Spleen (tissue), 11 donors: ENCODE results near the gene GNG4. TPM values are rescaled to one million over a fixed set of nuclear protein-coding genes. Genes with fewer than 3 reads are reported as not detected.

Experiments used
- DNase-seq: peaks from one replicate; pipeline ENCODE4 v3.0.0-alpha.2; 2020
- H3K27ac ChIP-seq, 8 donors: fragments of 200-600 bp; sonication (generic) in 7 of 8; 1 replicate in 4 of 8; 2 replicates in 4 of 8; pipeline versions ENCODE4 v1.5.0 to v1.8.0; 2016 to 2021; ENCODE audit warnings: inconsistent platforms in 4 of 8, mild to moderate bottlenecking in 4 of 8, moderate library complexity in 1 of 8
- H3K27me3 ChIP-seq, 7 donors: fragments of 200-600 bp; sonication (generic) in 6 of 7; replicated peaks in 1 of 7; 1 replicate in 4 of 7; 2 replicates in 3 of 7; pipeline versions ENCODE4 v1.5.0 to v1.8.0; 2016 to 2021; ENCODE audit warnings: inconsistent platforms in 3 of 7, mild to moderate bottlenecking in 1 of 7
- H3K36me3 ChIP-seq, 6 donors: fragments of 200-600 bp; sonication (generic) in 5 of 6; 1 replicate in 4 of 6; 2 replicates in 2 of 6; pipeline versions ENCODE4 v1.5.0 to v1.8.0; 2016 to 2021; ENCODE audit warnings: inconsistent platforms in 2 of 6
- H3K4me1 ChIP-seq, 6 donors: fragments of 200-600 bp; sonication (generic) in 5 of 6; 1 replicate in 3 of 6; 2 replicates in 3 of 6; pipeline versions ENCODE4 v1.5.0 to v1.8.0; 2016 to 2021; ENCODE audit warnings: inconsistent platforms in 3 of 6
- H3K4me3 ChIP-seq, 8 donors: fragments of 200-600 bp; sonication (generic) in 7 of 8; 1 replicate in 4 of 8; 2 replicates in 4 of 8; pipeline versions ENCODE4 v1.5.0 to v1.8.0; 2016 to 2021; ENCODE audit warnings: inconsistent platforms in 4 of 8, mild to moderate bottlenecking in 4 of 8, moderate library complexity in 2 of 8
- H3K9me3 ChIP-seq, 8 donors: fragments of 200-600 bp; sonication (generic) in 7 of 8; 1 replicate in 4 of 8; 2 replicates in 4 of 8; pipeline versions ENCODE4 v1.5.0 to v1.8.0; 2016 to 2021; ENCODE audit warnings: inconsistent platforms in 4 of 8
- POLR2A ChIP-seq, 3 donors: fragments of 450-650 bp; IDR thresholded peaks; one replicate each; pipeline ENCODE4 v1.5.1; 2017; ENCODE audit warnings: antibody characterized with exemption in 3 of 3, mild to moderate bottlenecking in 1 of 3
- POLR2AphosphoS5 ChIP-seq, 3 donors: sonication (generic); formaldehyde crosslinking; IDR thresholded peaks; one replicate each; pipeline ENCODE4 v1.5.1; 2017; ENCODE audit warnings: antibody characterized with exemption in 3 of 3
- WGBS, 5 donors: extraction: QIAGEN DNeasy Blood & Tissue Kit in 3 of 5; methylation state at CpG; one replicate each; pipeline versions ENCODE4 v1.1.5 to v1.1.7; 2013 to 2018; 5-methylcytosine and 5-hydroxymethylcytosine counted together
- intact Hi-C: fragments of 100-400 bp; cut with DNase I; formaldehyde crosslinking; loops from one replicate; pipeline ENCODE4 v1.15.0; 2023; ENCODE audit warnings: low total_unique reads
- polyA plus RNA-seq, 3 donors: library from polyadenylated mRNA; stranded (reverse); fragments of 200-250 nt; gene quantifications; one replicate each; pipeline ENCODE4 v1.2.1, GENCODE V29; 2013
- total RNA-seq, 7 donors: library from RNA; depleted of rRNA in 3 of 7; stranded (reverse); fragments of >200 nt in 3 of 7; fragmentation: NEBNext Ultra II Directional in 4 of 7; extraction: Animal tissue kit (Norgen Biotek cat#: 25700) in 4 of 7; gene quantifications; one replicate each; pipeline versions ENCODE4 v1.1.0 to v1.2.1, GENCODE V29; 2016 to 2021
- TF ChIP-seq, protein P1 (sequence below), 11 experiments: fragments of 200-600 bp in 7 of 11; fragments of 450-650 bp in 4 of 11; sonication (generic) in 4 of 11; IDR thresholded peaks in 8 of 11; conservative IDR thresholded peaks in 3 of 11; 1 replicate in 7 of 11; 2 replicates in 4 of 11; pipeline versions ENCODE4 v1.4.0 to v1.8.0; 2016 to 2021; ENCODE audit warnings: antibody characterized with exemption in 11 of 11, inconsistent platforms in 4 of 11, mild to moderate bottlenecking in 1 of 11
- donor health status: healthy with polysubstance abuse.
- donor health status: DM: no; HTN: no; CAD: no; lungs with moderate emphysema.
- donor health status: DM: no; HTN: no; CAD: no.
- donor health status: Bipolar disorder and iron deficiency.
- donor health status: healthy.
- donor health status: DM: no; HTN: no; CAD: no.
- donor health status: DM: yes; HTN: yes; CAD: no.

GNG4 gene
- total and polyA plus RNA-seq, 10 donors = 0.13 to 0.65 (median 0.18) TPM; not detected in 6

DNA sequence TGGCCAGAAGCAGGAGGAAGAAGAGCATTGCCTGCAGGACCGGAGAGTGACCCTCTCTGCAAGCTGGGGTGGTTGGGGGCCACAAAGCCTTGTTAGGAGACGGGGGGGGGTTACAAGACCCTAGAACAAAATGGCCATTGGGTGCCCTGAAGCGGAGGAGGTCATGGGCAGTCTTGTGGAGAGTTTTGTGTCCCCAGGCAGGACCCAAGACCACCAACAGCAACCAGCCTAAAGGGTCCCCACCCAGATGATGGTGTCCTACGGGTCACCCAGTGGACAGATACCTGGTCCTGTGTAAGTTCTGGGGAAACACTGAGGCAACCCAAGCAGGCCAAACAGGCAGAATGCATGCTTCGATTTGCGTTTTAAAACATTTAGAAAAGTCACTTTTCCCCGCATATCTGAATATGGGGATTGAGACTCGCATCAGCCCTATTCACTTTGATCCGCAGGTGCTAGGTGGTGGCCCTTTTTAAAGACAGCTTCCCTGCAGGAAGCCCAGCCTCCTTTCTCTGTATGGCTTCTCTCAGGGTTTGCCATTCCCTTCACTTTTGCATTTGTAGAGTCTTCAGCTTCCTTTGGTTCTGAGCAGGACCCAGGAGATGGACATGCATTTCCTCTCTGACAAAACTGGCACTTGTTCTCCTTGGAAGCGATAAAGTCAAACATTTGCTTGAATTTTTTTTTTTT is 21.1 kb downstream of the GNG4 start:
- WGBS, 5 donors = 88 to 95% (median 90%) methylated on average over 10 of the region's 10 CpGs
- peak; percentile 27 for DNase-seq

DNA sequence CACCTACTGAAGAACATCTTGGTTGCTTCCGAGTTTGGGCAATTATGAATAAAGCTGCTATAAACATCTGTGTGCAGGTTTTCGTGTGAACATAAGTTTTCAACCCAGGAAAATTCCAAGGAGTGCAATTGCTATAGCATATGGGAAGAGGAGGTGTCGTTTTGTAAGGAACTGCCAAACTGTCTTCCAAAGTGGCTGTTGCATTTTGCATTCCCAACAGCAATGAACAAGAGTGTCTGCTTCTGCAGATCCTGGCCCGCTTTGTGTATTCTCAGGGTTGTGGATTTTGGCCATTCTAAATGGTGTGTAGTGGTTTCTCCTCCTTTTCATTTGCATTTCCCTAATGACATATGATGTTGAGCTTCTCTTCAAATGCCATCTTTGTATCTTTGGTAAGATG is 23.8 kb downstream of the GNG4 start:
- Histone ChIP-seq H3K9me3 (no peaks in the 10 kb centered on the region), H3K36me3 (no peaks in the 10 kb centered on the region), H3K4me1 (no peaks in the 10 kb centered on the region), H3K27ac (no peak overlapping the region), H3K27me3 (no peaks in the 10 kb centered on the region), H3K4me3 (no peak overlapping the region)
- DNase-seq = no peak
- WGBS, 5 donors = 89 to 96% (median 93%) methylated on average over 4 of the region's 4 CpGs
- TF ChIP-seq POLR2A (IDR thresholded peaks at IDR 0.05) (no peak), POLR2AphosphoS5 (IDR thresholded peaks at IDR 0.05) (no peak)
- TF ChIP-seq, protein P1, sequence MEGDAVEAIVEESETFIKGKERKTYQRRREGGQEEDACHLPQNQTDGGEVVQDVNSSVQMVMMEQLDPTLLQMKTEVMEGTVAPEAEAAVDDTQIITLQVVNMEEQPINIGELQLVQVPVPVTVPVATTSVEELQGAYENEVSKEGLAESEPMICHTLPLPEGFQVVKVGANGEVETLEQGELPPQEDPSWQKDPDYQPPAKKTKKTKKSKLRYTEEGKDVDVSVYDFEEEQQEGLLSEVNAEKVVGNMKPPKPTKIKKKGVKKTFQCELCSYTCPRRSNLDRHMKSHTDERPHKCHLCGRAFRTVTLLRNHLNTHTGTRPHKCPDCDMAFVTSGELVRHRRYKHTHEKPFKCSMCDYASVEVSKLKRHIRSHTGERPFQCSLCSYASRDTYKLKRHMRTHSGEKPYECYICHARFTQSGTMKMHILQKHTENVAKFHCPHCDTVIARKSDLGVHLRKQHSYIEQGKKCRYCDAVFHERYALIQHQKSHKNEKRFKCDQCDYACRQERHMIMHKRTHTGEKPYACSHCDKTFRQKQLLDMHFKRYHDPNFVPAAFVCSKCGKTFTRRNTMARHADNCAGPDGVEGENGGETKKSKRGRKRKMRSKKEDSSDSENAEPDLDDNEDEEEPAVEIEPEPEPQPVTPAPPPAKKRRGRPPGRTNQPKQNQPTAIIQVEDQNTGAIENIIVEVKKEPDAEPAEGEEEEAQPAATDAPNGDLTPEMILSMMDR (IDR thresholded peaks at IDR 0.05 in 8 of 11, conservative IDR thresholded peaks at IDR 0.05 in 3 of 11) = no peak
- intact Hi-C loops = no loop called here

More for the DNA sequence above, 21.1 kb downstream of the GNG4 start:
- Histone ChIP-seq H3K9me3 (no peaks in the 10 kb centered on the region), H3K4me1 (peaks cover 0 to 13% (median 0%) of the 10 kb centered on the region in 6 donors), H3K27me3 (no peaks in the 10 kb centered on the region), H3K27ac (no peak overlapping the region), H3K36me3 (no peaks in the 10 kb centered on the region), H3K4me3 (no peak overlapping the region)
- intact Hi-C loops = no loop called here
- TF ChIP-seq, protein P1 (IDR thresholded peaks at IDR 0.05 in 8 of 11, conservative IDR thresholded peaks at IDR 0.05 in 3 of 11) = no peak
- TF ChIP-seq POLR2A (IDR thresholded peaks at IDR 0.05) (no peak), POLR2AphosphoS5 (IDR thresholded peaks at IDR 0.05) (no peak)

DNA sequence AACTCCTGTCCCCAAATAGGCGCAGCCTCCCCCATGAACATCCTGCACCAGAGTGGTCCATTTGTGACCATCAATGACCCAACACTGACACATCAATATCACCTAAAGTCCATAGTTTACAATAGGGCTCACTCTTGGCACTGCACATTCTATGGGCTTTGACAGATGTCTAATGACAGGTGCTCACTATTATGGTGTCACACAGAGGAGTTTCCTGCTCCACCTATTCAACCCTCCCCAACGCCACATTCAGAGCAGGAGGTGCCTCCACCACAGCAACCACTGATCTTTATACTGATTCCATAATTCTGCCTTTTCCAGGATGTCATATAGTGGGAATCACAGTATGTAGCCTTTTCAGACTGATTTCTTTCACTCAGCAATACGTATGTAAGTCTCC is 24.2 kb downstream of the GNG4 start:
- no peak for DNase-seq
- 85 to 96% (median 89%) methylated on average over 3 of the region's 3 CpGs for WGBS, 5 donors
- Histone ChIP-seq H3K4me1 (no peaks in the 10 kb centered on the region), H3K36me3 (no peaks in the 10 kb centered on the region), H3K27ac (no peak overlapping the region), H3K4me3 (no peak overlapping the region), H3K9me3 (no peaks in the 10 kb centered on the region), H3K27me3 (no peaks in the 10 kb centered on the region)
- intact Hi-C loops = no loop called here
- TF ChIP-seq POLR2A (IDR thresholded peaks at IDR 0.05) (no peak), POLR2AphosphoS5 (IDR thresholded peaks at IDR 0.05) (no peak)
- TF ChIP-seq, protein P1 (IDR thresholded peaks at IDR 0.05 in 8 of 11, conservative IDR thresholded peaks at IDR 0.05 in 3 of 11) = no peak

- no peaks in the 10 kb centered on the region for H3K4me1 ChIP-seq
- intact Hi-C loops = no loop called here
These were observed 24.8 kb downstream of the GNG4 start for GRCh38 chr1:235624721-235625333.

More at GRCh38 chr1:235624721-235625333, 24.8 kb downstream of the GNG4 start:
- Histone ChIP-seq H3K4me3 (no peak overlapping the region), H3K9me3 (no peaks in the 10 kb centered on the region), H3K27ac (no peak overlapping the region), H3K36me3 (no peaks in the 10 kb centered on the region), H3K27me3 (no peaks in the 10 kb centered on the region)
- WGBS, 5 donors = 25 to 42% (median 29%) methylated on average over 8 of the region's 8 CpGs
- no peak for DNase-seq
- no peak for TF ChIP-seq POLR2A (IDR thresholded peaks at IDR 0.05)
- TF ChIP-seq POLR2AphosphoS5 (IDR thresholded peaks at IDR 0.05) = no peak
- TF ChIP-seq, protein P1 (IDR thresholded peaks at IDR 0.05 in 8 of 11, conservative IDR thresholded peaks at IDR 0.05 in 3 of 11) = no peak
